HFFc6 (cell line): ENCODE results near the gene SEMA4D. TPM values are rescaled to one million over a fixed set of nuclear protein-coding genes. Genes with fewer than 3 reads are reported as not detected.

Experiments used
- DNase-seq: peaks from one replicate; pipeline ENCODE4 v3.0.0-alpha.2; 2018
- H3K27ac Mint-ChIP-seq: 2 replicates; pipeline ENCODE4 v1.8.0; 2020; ENCODE audit warnings: mild to moderate bottlenecking, mixed read lengths
- H3K27me3 Mint-ChIP-seq: 2 replicates; pipeline ENCODE4 v1.8.0; 2021; ENCODE audit warnings: mild to moderate bottlenecking, moderate library complexity, mixed read lengths; ENCODE audit not compliant: insufficient read depth
- H3K36me3 Mint-ChIP-seq: 2 replicates; pipeline ENCODE4 v1.8.0; 2021; ENCODE audit warnings: low read depth, mixed read lengths
- H3K4me1 Mint-ChIP-seq: 2 replicates; pipeline ENCODE4 v1.8.0; 2020; ENCODE audit warnings: low read depth, mixed read lengths
- H3K4me3 Mint-ChIP-seq: 2 replicates; pipeline ENCODE4 v1.8.0; 2020; ENCODE audit warnings: mild to moderate bottlenecking, moderate library complexity, mixed read lengths
- H3K9me3 Mint-ChIP-seq: 2 replicates; pipeline ENCODE4 v1.8.0; 2020; ENCODE audit warnings: mild to moderate bottlenecking, mixed read lengths
- total RNA-seq, 6 experiments: library from RNA; stranded (reverse); fragmentation: NEBNext Ultra II Directional; extraction: Animal tissue kit (Norgen Biotek cat#: 25700); gene quantifications; 2 replicates in 1 of 6; 3 replicates in 5 of 6; pipeline ENCODE4 v1.2.3, GENCODE V29; 2021
- TF ChIP-seq, protein P1 (sequence below): fragments of 200-600 bp; sonication (generic); IDR thresholded peaks from 2 replicates; pipeline ENCODE4 v1.5.0; 2021; ENCODE audit warnings: antibody characterized with exemption, mild to moderate bottlenecking

The SEMA4D gene
- total RNA-seq, 6 experiments from 2014 or later: not detected

DNA sequence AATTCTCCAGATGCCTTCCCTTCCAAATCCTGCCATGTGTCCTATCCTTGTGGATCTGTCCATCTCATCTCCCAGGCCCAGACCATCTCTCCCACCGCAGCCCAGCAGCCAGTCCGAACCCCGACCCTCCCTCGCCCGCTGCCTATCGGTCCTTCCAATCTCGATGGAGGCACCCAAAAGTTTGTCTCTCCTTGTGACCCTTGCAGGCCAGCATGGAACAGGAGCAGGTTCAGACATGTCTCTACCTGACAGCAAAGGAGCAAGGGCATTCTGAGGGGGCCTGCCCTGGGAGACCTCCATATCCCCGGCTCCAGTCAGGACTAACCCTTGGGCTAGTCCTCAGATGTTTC, 51.0 kb downstream of the SEMA4D start:
- TF ChIP-seq, protein P1, sequence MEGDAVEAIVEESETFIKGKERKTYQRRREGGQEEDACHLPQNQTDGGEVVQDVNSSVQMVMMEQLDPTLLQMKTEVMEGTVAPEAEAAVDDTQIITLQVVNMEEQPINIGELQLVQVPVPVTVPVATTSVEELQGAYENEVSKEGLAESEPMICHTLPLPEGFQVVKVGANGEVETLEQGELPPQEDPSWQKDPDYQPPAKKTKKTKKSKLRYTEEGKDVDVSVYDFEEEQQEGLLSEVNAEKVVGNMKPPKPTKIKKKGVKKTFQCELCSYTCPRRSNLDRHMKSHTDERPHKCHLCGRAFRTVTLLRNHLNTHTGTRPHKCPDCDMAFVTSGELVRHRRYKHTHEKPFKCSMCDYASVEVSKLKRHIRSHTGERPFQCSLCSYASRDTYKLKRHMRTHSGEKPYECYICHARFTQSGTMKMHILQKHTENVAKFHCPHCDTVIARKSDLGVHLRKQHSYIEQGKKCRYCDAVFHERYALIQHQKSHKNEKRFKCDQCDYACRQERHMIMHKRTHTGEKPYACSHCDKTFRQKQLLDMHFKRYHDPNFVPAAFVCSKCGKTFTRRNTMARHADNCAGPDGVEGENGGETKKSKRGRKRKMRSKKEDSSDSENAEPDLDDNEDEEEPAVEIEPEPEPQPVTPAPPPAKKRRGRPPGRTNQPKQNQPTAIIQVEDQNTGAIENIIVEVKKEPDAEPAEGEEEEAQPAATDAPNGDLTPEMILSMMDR: no peak
- H3K27ac Mint-ChIP-seq: no peak overlapping the region
- no peak for DNase-seq
- H3K4me3 Mint-ChIP-seq: no peak overlapping the region
- H3K27me3 Mint-ChIP-seq: peaks cover 28% of the 10 kb centered on the region
- H3K4me1 Mint-ChIP-seq: no peaks in the 10 kb centered on the region
- H3K36me3 Mint-ChIP-seq: no peaks in the 10 kb centered on the region
- H3K9me3 Mint-ChIP-seq: no peaks in the 10 kb centered on the region; the same call in 1 of the 2 replicates

DNA sequence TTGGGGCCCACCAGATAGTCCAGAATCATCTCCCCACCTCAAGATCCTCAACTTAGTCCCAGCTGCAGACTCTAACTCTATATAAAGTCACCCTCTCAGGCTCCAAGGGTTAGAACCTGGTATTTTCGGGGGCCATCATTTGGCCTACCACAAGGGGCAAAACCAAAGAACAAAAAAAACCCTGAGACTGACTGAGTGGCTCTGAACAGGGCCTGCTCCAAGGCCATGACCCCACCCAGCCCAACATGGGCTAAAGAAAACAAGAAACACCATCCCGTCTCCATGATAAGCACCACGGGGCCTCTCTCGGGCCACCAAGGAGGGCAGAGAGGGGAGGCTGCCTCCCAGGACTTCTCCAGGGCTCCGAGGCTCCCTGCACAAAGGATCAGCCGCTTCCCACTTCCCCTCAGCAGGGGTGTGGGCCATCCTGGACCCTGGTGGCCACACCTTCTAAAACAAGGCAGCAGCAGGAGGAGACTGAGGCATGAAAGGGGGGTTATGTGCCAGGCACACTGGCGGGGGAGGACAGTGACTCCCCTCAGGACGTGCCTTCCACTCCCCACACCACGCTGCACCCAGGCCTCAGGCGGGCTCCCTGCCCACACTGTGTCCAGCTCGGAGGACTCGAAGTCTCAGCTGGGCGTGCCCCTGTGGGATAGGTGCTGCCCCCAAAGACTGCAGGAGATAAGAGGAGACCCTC, 51.5 kb downstream of the SEMA4D start:
- Mint-ChIP-seq H3K9me3 (no peaks in the 10 kb centered on the region; the same call in 1 of the 2 replicates), H3K4me3 (no peak overlapping the region), H3K27me3 (peaks cover 26% of the 10 kb centered on the region), H3K36me3 (no peaks in the 10 kb centered on the region), H3K27ac (no peak overlapping the region), H3K4me1 (no peaks in the 10 kb centered on the region)
- TF ChIP-seq, protein P1: no peak
- no peak for DNase-seq

DNA sequence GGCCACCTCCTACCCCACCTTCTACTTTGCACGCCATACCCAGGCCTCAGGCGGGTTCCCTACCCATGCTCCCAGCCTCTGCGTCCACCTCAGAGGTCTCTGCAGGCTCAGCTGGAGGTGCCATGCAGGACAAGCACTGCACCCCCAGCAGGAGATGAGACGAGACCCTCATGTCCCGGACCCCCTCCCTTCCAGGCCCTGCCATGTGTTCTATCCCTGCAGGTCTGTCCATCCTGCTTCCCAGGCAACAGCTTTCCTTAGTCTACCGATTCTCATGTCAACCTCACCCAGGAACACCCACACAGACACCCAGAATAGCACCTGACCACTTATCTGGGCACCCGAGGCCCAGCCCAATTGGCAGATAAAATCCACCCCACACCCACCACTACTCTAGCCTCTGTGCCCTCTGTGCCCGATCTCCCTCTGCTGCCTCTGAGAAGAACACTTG, 52.1 kb downstream of the SEMA4D start:
- no peak overlapping the region for H3K27ac Mint-ChIP-seq
- peaks cover 23% of the 10 kb centered on the region for H3K27me3 Mint-ChIP-seq
- H3K4me3 Mint-ChIP-seq: no peak overlapping the region
- H3K9me3 Mint-ChIP-seq: no peaks in the 10 kb centered on the region; the same call in 1 of the 2 replicates
- no peaks in the 10 kb centered on the region for H3K4me1 Mint-ChIP-seq
- no peaks in the 10 kb centered on the region for H3K36me3 Mint-ChIP-seq
- TF ChIP-seq, protein P1: no peak
- DNase-seq: no peak

DNA sequence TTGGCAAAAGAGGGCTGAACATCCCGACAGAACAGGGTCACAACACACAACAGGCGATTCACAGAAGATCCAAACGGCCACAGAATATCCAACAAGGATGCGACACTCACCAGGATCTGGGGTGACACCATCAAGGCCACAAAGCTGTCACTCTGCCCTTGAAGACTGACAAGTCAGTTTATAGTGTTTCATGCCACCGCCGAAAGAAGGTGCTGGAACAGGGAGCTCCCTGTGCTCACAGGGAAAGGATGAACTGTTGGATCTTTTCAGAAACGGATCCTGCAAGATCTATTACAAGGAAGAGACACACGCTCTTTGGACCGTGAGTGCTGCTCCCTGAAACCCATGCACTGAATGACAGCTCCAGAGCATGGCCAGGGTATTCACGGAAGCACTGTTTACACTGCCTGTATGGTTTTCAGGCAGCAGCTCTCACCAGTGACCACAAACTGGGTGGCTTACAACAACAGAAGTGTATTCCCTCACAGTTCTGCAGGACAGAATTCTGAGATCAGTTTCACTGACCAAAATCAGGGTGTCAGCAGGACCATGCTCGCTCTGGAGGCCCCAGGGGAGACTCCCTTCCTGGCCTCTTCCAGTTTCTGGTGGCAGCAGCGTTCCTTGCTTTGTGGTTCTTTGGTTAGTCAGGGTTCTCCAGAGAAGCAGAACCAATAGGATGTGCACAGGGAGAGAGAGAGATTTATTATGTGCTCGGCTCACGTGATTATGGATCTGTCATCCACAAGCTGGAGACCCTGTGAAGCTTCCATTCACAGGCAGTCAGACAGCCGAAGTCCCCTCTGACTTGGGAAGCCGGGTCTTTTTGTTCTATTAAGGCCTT, 52.8 kb downstream of the SEMA4D start:
- Mint-ChIP-seq H3K27ac (no peak overlapping the region), H3K4me3 (no peak overlapping the region)
- no peak for DNase-seq

DNA sequence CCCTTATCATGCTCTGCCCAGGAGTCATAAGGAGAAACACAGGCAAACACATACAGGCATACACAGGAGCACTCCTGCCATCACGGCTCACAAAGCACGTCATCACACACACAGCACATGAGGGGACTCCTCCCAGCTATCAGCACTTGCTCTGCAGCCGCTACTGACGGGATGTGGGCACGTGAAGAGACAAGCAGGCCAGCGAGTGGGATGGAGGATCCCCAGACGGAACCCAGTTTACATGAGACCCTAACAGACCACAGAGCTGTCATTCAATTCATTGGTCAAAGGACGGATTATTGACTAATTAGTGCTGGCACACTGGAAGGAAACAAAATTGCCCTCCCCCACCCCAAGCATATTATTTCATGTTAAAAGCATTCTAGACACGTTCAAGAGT, 53.6 kb downstream of the SEMA4D start:
- Mint-ChIP-seq H3K27me3 (peaks cover 20% of the 10 kb centered on the region), H3K4me1 (no peaks in the 10 kb centered on the region), H3K27ac (no peak overlapping the region), H3K9me3 (no peaks in the 10 kb centered on the region; the same call in 1 of the 2 replicates), H3K4me3 (no peak overlapping the region), H3K36me3 (no peaks in the 10 kb centered on the region)
- DNase-seq: no peak
- TF ChIP-seq, protein P1: no peak

More for the DNA sequence above, 52.8 kb downstream of the SEMA4D start:
- no peaks in the 10 kb centered on the region for H3K36me3 Mint-ChIP-seq
- no peaks in the 10 kb centered on the region; the same call in 1 of the 2 replicates for H3K9me3 Mint-ChIP-seq
- no peaks in the 10 kb centered on the region for H3K4me1 Mint-ChIP-seq
- peaks cover 18% of the 10 kb centered on the region for H3K27me3 Mint-ChIP-seq
- TF ChIP-seq, protein P1: no peak
